Subcutaneous preadipocyte (primary cell): ENCODE data around the gene DNAJC19. TPM values are rescaled to one million over a fixed set of nuclear protein-coding genes. Genes with fewer than 3 reads are reported as not detected.

Experiments
- total RNA-seq: library from RNA; depleted of rRNA; stranded (reverse); fragments of >200 nt; gene quantifications from 2 replicates; pipeline ENCODE4 v1.2.3, GENCODE V29; 2012

DNAJC19 gene
- total RNA-seq: 25.8 and 29.8 TPM in 2 replicates

GRCh38 chr3:180989291-180990163 is at the start of gene DNAJC19:
TSS of gene DNAJC19 (minus strand) at chr3:180989736. CDS start at chr3:180989602, 134 bp downstream.

Other genes starting within 250 kb of the DNAJC19 start
- 103 and 112 TPM in 2 replicates for gene FXR1, start 77.1 kb downstream of the DNAJC19 start, total RNA-seq